HG03139 (cell line): ENCODE measurements around the gene HMGCS1.
"Not testable (repeated sequence)": the region's sequence is repeated elsewhere in the genome, so short reads cannot be mapped to it uniquely, and the experiment has no call there.

Experiments used
- ATAC-seq: cut with Tn5 transposase; IDR thresholded peaks from one replicate; pipeline ENCODE4 v1.9.1; 2021; ENCODE audit not compliant: unreplicated experiment

The HMGCS1 gene

DNA sequence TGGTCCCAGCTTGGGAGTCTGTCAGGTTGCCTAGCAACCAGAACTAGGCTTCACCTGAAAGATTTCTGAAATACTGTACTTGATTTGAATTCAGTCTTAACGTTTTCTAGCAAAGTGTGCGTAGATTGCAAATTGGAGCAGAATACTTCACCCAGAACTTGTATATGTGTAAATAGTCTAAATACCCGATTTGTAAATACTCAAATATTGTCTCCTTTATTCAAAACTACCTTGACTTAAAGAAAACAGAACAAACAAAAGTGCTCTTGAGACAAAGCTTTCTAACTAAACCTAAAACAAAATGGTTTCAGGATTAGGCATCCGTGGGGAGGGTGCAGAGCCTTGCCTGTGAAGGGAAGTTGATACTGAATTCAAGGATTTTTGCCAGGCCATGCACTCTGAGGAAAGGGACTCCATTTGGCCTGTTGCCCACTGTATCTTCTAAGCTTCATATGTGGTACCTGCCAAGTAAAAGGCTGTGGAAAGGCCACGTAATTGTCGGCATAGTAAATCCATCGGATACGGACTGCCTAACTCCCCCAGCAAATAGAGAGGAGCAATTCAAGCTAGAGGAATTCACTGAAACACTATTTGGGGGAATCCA is 744 bp upstream of the HMGCS1 start:
- ATAC-seq, result no peak

DNA sequence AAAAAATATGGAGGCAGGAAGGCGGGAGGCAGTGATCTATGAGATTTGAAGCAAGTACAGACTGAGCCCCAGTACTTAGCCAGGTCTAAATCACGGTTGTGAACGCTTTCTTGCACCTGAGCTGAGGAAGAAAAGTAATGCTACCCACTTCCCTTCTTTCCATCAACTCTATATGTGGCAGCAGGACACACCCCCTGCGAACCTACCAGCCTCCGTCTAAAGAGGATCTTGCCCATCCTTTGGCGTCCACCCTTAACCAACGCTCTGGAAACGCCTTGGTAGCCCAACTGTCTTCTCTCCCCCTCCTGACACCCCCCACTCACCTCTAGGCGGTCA is 545 bp downstream of the HMGCS1 start:
- ATAC-seq, result peak; percentile 3

DNA sequence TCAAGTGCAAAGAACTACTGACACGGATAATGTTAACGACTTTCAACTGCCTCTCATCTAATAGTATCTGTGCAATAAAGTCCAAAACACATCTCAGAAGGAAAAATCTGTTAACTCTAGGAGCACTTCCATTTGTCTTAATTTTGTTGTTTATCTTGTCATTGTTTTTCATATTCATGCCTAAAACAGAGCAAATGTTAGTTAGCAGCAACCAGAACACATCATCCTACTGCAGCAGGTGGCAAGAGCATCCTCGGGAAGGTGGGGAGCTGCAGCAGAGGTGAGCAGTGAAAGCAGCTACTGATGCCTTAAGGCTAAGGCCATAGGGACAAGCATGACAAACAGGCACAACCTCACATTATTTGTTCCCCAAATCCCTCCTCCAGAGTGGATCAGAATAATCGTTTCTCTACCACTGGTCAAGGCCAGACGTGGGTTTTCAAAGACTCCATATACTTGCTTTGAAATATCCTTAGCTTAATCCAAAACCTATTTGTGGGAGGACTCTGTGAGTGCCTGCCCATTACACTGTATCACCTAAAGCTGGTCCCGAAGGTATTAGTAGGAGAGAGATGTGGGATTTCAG is 1.0 kb downstream of the HMGCS1 start:
- ATAC-seq, result no peak

- ATAC-seq, result no peak
Observed at GRCh38 chr5:43309637-43310036, 3.6 kb downstream of the HMGCS1 start.

GRCh38 chr5:43309122-43309521 is 4.1 kb downstream of the HMGCS1 start:
- no peak for ATAC-seq

DNA sequence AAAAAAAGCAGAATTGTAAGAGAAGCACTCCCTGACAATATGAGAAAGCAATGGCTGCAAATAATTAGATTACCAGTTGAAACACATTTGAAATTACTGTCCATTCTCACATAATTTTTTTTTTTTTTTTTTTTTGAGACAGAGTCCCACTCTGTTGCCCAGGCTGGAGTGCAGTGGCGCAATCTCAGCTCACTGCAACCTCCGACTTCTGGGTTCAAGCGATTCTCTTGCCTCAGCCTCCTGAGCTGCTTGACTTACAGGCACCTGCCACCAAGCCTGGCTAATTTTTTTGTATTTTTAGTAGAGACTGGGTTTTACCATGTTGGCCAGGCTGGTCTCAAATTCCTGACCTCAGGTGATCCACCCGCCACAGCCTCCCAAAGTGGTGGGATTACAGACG is 6.3 kb downstream of the HMGCS1 start:
- ATAC-seq, result not testable (repeated sequence)

DNA sequence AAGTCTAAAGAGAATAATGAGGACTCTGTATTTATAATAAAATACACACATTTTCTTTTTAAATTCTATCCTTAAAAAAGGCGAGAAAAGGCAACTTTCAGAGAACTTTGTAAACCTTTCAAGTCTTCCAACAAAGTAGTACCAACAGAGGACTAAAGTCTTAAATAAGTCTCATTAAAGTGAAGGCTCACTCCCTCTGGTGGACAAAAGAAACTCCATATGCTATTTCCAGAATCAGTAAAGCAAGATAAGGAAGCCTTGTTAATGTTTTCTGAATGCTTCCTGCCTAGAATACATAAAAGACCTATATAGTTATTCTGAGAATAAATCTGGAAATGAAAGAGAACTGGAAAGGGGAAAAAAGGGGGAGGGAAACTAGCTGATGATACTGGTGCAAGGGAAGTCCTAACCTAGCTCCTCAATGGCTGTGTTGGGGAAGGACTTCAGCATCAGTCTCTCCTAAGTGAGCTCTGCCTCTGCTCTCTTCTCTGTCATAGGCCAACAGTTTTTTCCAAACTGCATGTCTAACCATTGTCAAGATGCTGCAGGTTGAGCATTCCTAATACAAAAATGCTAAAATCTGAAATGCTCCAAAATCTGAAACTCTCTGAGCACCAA is 7.2 kb downstream of the HMGCS1 start:
- ATAC-seq, result no peak

GRCh38 chr5:43304525-43304924 is 8.7 kb downstream of the HMGCS1 start:
- ATAC-seq, result no peak

GRCh38 chr5:43303242-43303641 is 10.0 kb downstream of the HMGCS1 start:
- no peak for ATAC-seq

GRCh38 chr5:43302481-43302880 is 10.7 kb downstream of the HMGCS1 start:
- no peak for ATAC-seq

GRCh38 chr5:43301653-43302091 is 11.5 kb downstream of the HMGCS1 start:
- no peak for ATAC-seq

DNA sequence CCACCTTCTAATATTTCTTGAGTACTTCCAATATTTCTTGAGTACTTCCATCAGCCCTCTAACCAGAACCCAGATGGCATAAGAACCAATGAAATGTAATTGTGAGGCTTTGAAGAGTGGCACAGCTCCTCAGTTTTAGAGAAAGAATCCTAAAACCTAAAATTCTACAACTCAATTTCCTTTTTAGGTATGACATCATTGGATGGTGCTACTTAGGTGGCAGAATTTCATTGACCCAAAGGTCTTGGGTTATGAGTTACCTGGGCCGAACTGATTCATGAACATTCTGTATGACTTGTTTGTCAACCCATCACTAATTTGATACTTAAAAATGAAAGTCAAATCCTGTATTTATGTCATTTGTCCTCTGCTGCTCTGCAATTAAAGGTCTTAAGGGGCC is 13.1 kb downstream of the HMGCS1 start:
- ATAC-seq, result no peak

DNA sequence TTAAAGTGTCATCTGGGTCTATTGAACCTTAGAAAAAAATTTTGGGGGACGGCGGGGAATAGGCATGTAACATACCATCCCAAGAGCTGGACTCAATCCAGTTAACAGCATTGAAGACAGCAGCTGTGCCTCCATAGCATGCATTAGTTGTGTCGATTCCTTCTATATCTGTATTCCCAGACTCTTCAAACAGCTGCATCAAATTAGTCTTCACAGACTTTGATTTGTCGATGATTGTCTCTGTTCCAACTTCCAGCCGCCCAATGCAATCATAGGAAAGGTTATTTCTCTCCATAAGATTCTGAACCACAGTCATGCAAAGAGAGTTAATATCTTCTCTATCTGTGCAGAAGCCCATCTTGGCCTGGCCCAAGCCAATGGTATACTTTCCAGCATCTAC is 14.8 kb downstream of the HMGCS1 start:
- ATAC-seq, result no peak

- no peak for ATAC-seq
Observed at GRCh38 chr5:43296835-43297234, 16.4 kb downstream of the HMGCS1 start.

DNA sequence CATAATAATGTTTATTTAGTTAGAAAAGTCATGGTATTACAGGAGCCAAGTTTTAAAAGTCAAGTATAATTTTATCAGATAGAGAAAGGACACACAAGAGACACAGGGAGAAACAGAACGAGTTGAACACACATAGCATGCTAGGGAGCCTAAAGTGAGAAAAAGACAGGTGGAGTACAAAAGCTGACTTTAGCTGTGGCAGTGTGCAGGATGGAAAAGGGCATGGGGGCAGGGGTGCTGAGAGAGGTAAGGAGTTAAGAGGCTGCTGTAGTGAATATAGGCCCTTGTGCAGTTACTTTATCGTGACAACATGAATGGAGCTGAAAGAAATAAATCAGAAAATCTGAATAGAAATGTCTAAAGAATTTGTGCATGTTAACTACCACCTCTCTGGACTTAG is 18.0 kb downstream of the HMGCS1 start:
- ATAC-seq, result no peak

DNA sequence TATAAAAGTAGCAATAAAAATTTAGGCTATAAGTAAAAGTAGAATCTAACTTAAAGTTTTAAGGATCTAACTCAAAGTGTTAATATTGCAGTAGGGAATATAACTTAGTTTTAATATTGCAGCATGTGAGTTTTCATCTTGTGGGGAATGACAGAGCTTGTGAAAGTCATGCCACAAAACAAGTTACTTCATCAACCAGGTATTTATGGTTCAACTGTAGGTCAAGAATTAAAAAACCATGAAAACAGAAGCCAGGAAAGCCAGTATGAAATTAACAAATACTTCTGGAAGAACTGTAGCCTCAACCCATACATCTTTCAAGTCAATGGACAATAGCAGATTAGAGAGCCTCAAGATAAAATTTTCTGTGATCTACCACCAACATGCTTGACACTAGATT is 19.0 kb downstream of the HMGCS1 start:
- no peak for ATAC-seq

DNA sequence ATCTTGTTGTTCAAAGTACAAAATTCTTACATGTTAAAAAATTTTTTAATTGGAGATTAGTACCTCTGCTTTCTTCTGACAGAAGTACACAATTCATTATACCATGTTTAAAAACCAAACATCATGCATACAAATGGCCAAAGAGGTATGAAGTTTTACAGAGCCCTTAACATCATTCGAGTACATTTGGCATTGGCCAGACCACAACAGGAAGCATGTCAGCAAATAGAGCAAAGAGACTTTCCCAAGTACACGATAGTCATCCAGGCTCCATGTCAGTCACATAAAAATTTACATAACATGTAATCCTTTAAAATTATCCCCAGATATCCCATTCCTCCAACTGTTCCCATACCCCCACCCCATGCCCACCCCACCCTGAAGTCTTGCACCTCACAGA is 22.5 kb downstream of the HMGCS1 start:
- no peak for ATAC-seq

GRCh38 chr5:43288269-43288831 is 24.9 kb downstream of the HMGCS1 start:
- no peak for ATAC-seq

DNA sequence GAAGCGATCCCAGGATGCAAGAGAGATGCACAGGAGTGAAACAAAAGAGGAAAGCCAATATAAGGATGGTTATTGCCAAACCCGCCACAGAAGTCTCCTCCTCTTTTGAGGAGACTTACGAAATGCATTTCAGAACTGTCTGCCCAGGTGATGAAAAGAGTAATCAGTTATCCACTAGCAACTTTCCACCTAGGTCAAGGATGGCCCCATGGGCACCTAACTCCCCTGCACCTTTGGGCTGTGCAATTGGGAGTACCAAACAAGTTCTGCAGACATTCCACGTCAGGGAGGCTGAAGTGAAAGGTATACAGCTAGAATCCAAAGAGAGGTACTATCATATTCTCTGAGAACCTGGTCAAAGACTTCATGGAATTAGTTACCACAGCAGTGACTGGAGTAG is 25.7 kb downstream of the HMGCS1 start:
- no peak for ATAC-seq

- ATAC-seq, result no peak
Observed at GRCh38 chr5:43286623-43287022, 26.6 kb downstream of the HMGCS1 start.

GRCh38 chr5:43281840-43282658 is 31.2 kb downstream of the HMGCS1 start:
- no peak for ATAC-seq
